Lung (tissue), 12 donors: ENCODE results near the gene PANK4. TPM values are rescaled to one million over a fixed set of nuclear protein-coding genes. Genes with fewer than 3 reads are reported as not detected.

Experiments
- ATAC-seq: fragments of 200-7000 bp; cut with Tn5 transposase; one replicate; pipeline ENCODE4 v1.9.1; 2020; ENCODE audit warnings: moderate number of reproducible peaks; ENCODE audit not compliant: insufficient read depth, low FRiP score
- DNase-seq, 3 donors: peaks; one replicate each; pipeline ENCODE4 v3.0.0-alpha.2; 2013 to 2017
- H3K27ac ChIP-seq, 2 donors: one replicate each; pipeline ENCODE4 v1.5.1; 2013; ENCODE audit warnings: mild to moderate bottlenecking in 2 of 2, moderate library complexity in 2 of 2, control low read depth in 1 of 2, inconsistent platforms in 1 of 2, low read depth in 1 of 2, low read length in 1 of 2
- H3K27me3 ChIP-seq, 3 donors: one replicate each; pipeline ENCODE4 v1.5.1; 2013; ENCODE audit warnings: low read length in 2 of 3; ENCODE audit not compliant: control insufficient read depth in 3 of 3, insufficient read depth in 3 of 3
- H3K36me3 ChIP-seq, 4 donors: one replicate each; pipeline ENCODE4 v1.5.1; 2013; ENCODE audit warnings: low read length in 4 of 4, mild to moderate bottlenecking in 1 of 4, moderate library complexity in 1 of 4; ENCODE audit not compliant: control insufficient read depth in 4 of 4, insufficient read depth in 4 of 4
- H3K4me1 ChIP-seq, 5 donors: one replicate each; pipeline ENCODE4 v1.5.1; 2013; ENCODE audit warnings: low read length in 5 of 5, mild to moderate bottlenecking in 2 of 5, moderate library complexity in 1 of 5; ENCODE audit not compliant: control insufficient read depth in 5 of 5, insufficient read depth in 5 of 5
- H3K4me3 ChIP-seq: one replicate; pipeline ENCODE4 v1.5.1; 2013; ENCODE audit warnings: mild to moderate bottlenecking, control low read depth, moderate library complexity
- H3K9ac ChIP-seq, 2 donors: one replicate each; pipeline ENCODE4 v1.5.1; 2013; ENCODE audit warnings: low read length in 2 of 2, control low read depth in 1 of 2; ENCODE audit not compliant: insufficient read depth in 1 of 2
- H3K9me3 ChIP-seq, 4 donors: one replicate each; pipeline ENCODE4 v1.5.1; 2013; ENCODE audit warnings: low read length in 3 of 4, mild to moderate bottlenecking in 1 of 4, moderate library complexity in 1 of 4; ENCODE audit not compliant: control insufficient read depth in 4 of 4, insufficient read depth in 3 of 4
- CTCF ChIP-seq: IDR thresholded peaks from 2 replicates; pipeline ENCODE4 v1.5.1; 2012; ENCODE audit warnings: mild to moderate bottlenecking; ENCODE audit errors: control extremely low read depth, extremely low read depth
- WGBS, 2 donors: extraction: QIAGEN DNeasy Blood & Tissue Kit; methylation state at CpG; one replicate each; pipeline ENCODE4 v1.1.7; 2013; 5-methylcytosine and 5-hydroxymethylcytosine counted together
- polyA plus RNA-seq, 2 donors: library from polyadenylated mRNA; stranded (reverse); fragments of 200-250 nt; gene quantifications; one replicate each; pipeline ENCODE4 v1.2.1, GENCODE V29; 2013
- total RNA-seq, 2 donors: library from RNA; depleted of rRNA in 1 of 2; stranded (reverse); fragments of >200 nt in 1 of 2; gene quantifications; one replicate each; pipeline ENCODE4 v1.2.1, GENCODE V29; 2014 to 2021
- donor health status: control.
- donor health status: control.
- donor health status: Bipolar disorder and iron deficiency.
- donor health status: healthy.
- donor health status: DM: yes; HTN: yes; CAD: no.

PANK4 gene
- total and polyA plus RNA-seq, 4 donors: 17.6 to 36.3 (median 21.7) TPM

- no peak overlapping the region for H3K4me3 ChIP-seq
- 79 to 80% methylated on average over 20 of the region's 20 CpGs for WGBS, 2 donors
- peaks cover 0 to 8% (median 0%) of the 10 kb centered on the region in 5 donors for H3K4me1 ChIP-seq
- no peak overlapping the region for H3K9ac ChIP-seq
- no peaks in the 10 kb centered on the region for H3K9me3 ChIP-seq
- DNase-seq: no peak
- no peak overlapping the region for H3K27ac ChIP-seq
- H3K27me3 ChIP-seq: no peaks in the 10 kb centered on the region
- no peaks in the 10 kb centered on the region for H3K36me3 ChIP-seq
- no peak for ATAC-seq
- TF ChIP-seq CTCF: no peak
Observed at GRCh38 chr1:2479186-2479585, 47.2 kb downstream of the PANK4 start.

DNA sequence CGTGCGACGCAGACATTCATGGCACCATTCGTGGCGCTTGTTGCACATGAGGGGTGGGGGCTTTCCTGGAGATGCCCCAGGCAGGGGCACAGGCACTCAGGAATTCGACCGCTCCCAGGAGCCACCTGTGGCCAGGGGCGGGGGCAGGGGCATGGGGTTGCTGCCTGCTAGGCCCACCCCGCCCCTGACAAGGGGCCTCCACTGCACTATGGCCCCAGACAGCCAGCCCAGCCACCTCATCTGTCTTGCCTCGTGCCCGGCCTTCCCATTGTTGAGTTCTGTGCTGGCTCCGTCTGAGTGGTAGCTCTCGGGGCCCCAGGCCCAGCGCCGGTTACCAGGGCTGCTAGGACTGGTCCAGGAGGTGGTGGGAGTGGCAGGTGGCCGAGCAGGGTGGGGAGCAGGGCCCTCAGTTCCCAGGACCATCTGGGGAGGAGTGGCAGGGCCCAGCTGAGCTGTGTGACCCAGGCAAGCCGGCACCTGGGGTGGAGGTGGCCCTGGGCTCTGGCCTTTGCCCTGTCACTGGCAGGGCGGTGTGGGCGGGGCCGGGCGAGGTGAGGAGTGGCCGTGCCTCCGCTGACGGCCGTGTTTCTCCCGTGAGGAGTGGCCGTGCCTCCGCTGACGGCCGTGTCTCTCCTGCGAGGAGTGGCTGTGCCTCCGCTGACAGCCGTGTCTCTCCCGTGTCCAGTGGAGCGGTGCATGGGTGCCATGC, 48.5 kb downstream of the PANK4 start:
- no peak overlapping the region for H3K27ac ChIP-seq
- ATAC-seq: no peak
- no peak overlapping the region for H3K9ac ChIP-seq
- no peaks in the 10 kb centered on the region for H3K36me3 ChIP-seq
- no peak for DNase-seq
- no peaks in the 10 kb centered on the region for H3K9me3 ChIP-seq
- 52 to 81% methylated on average over 34 to 35 of the region's 35 CpGs for WGBS, 2 donors
- peaks cover 0 to 13% (median 0%) of the 10 kb centered on the region in 5 donors for H3K4me1 ChIP-seq
- no peak for TF ChIP-seq CTCF
- no peak overlapping the region for H3K4me3 ChIP-seq
- H3K27me3 ChIP-seq: no peaks in the 10 kb centered on the region

DNA sequence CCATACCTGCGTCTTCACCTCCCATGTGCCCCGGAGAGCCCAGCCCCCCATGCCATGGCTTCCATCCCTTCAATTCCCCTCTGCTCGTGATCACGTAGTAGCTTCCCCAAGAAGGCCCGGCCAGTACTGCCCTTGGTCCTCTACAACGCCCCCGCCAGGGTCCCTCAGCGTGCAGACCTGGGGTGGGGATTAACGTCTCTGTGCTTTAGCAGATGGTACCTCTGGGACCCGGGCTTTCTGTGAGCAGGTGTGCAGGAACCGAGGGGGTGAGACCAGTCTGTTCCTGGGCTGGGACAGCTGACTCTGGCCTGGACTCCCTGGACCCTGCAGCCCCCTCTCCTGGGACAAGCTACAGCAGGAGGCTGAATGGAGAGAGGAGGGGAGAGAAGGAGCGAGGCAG, 49.1 kb downstream of the PANK4 start:
- no peak overlapping the region for H3K9ac ChIP-seq
- H3K27ac ChIP-seq: no peak overlapping the region
- peaks cover 0 to 13% (median 0%) of the 10 kb centered on the region in 5 donors for H3K4me1 ChIP-seq
- 69 to 77% methylated on average over 12 of the region's 12 CpGs for WGBS, 2 donors
- H3K36me3 ChIP-seq: no peaks in the 10 kb centered on the region
- peaks cover 0 to under 1% (median 0%) of the 10 kb centered on the region in 3 donors for H3K27me3 ChIP-seq
- no peak for ATAC-seq
- H3K9me3 ChIP-seq: no peaks in the 10 kb centered on the region
- TF ChIP-seq CTCF: no peak
- DNase-seq: no peak
- no peak overlapping the region for H3K4me3 ChIP-seq
